H1 (cell line): ENCODE measurements around the gene EEIG2. TPM values are rescaled to one million over a fixed set of nuclear protein-coding genes. Genes with fewer than 3 reads are reported as not detected.

ENCODE experiments used
- TBP ChIP-seq: IDR thresholded peaks from 2 replicates; pipeline ENCODE4 v1.6.1; 2011; ENCODE audit warnings: low read depth, low read length, improper control_type of control experiment
- polyA plus RNA-seq, 7 experiments: library from polyadenylated mRNA; depleted of rRNA in 3 of 7; stranded (reverse) in 5 of 7; unstranded in 2 of 7; fragments of >200 nt in 5 of 7; fragments of 200-250 nt in 2 of 7; gene quantifications; 1 replicate in 5 of 7; 2 replicates in 1 of 7; 4 replicates in 1 of 7; pipeline versions ENCODE4 v1.2.1 to v1.2.3, GENCODE V29; 2011 to 2013; ENCODE audit warnings: missing spikeins in 2 of 7, mixed read lengths in 2 of 7
- total RNA-seq: library from RNA; stranded (reverse); fragmentation: NEBNext Ultra II Directional; extraction: Animal tissue kit (Norgen Biotek cat#: 25700); gene quantifications from 2 replicates; pipeline ENCODE4 v1.2.1, GENCODE V29; 2021

The EEIG2 gene
- total and polyA plus RNA-seq, 2 of the 8 experiments (the other 6 are each of a cell fraction or from before 2014, with no cell fraction given), result 6.1 to 20.1 TPM

- TF ChIP-seq TBP, result no peak
Observed at GRCh38 chr1:108583757-108584427, 24.0 kb downstream of the EEIG2 start (continued).
